Panc1 (cell line): ENCODE results near the gene PRCD. TPM values are rescaled to one million over a fixed set of nuclear protein-coding genes. Genes with fewer than 3 reads are reported as not detected.

Experiments used
- ATAC-seq: fragments of 200-7000 bp; cut with Tn5 transposase; 2 replicates; pipeline ENCODE4 v1.9.1; 2020; ENCODE audit warnings: mild to moderate bottlenecking, moderate library complexity
- BruUV-seq: library from RNA; stranded (reverse); fragments of 400-500 nt; replicated peaks from 2 replicates; lab custom pipeline; 2021; lab: Mats Ljungman, UMichigan
- CTCF ChIA-PET: fragments of 300-600 bp; sonication (Branson Sonifier 250); formaldehyde crosslinking; loops from one replicate; lab custom pipeline; 2022; ENCODE audit warnings: antibody characterized with exemption; lab: Charles Lee
- POLR2A ChIA-PET: fragments of 300-600 bp; sonication (Branson Sonifier 250); formaldehyde crosslinking; loops from one replicate; lab custom pipeline; 2022; ENCODE audit warnings: antibody characterized with exemption; lab: Charles Lee
- DNase-seq: peaks from one replicate; pipeline ENCODE4 v3.0.0-alpha.2; 2010; ENCODE audit warnings: low read depth, low spot score
- H3K27ac ChIP-seq: 2 replicates; pipeline ENCODE4 v1.5.1; 2011; ENCODE audit warnings: mild to moderate bottlenecking, low read length, inconsistent platforms
- H3K27me3 ChIP-seq: fragments of 200-500 bp; sonication (Bioruptor generic); 2 replicates; pipeline ENCODE4 v1.6.0; 2014; ENCODE audit warnings: low read length, inconsistent platforms; ENCODE audit not compliant: control insufficient read depth, insufficient read depth
- H3K36me3 ChIP-seq: fragments of 200-500 bp; sonication (Bioruptor generic); 2 replicates; pipeline ENCODE4 v1.5.1; 2014; ENCODE audit warnings: inconsistent platforms, mild to moderate bottlenecking, low read length, moderate library complexity; ENCODE audit not compliant: control insufficient read depth, insufficient read depth
- H3K4me1 ChIP-seq: 2 replicates; pipeline ENCODE4 v1.5.1; 2011; ENCODE audit warnings: inconsistent platforms, mild to moderate bottlenecking, low read length, moderate library complexity; ENCODE audit not compliant: control insufficient read depth, insufficient read depth
- H3K4me3 ChIP-seq, 2 experiments: 2 replicates each; pipeline ENCODE4 v1.5.1; 2011 to 2012; ENCODE audit warnings: low read depth in 2 of 2, low read length in 2 of 2, mild to moderate bottlenecking in 2 of 2, inconsistent platforms in 1 of 2, moderate library complexity in 1 of 2
- H3K9me3 ChIP-seq: fragments of 200-500 bp; sonication (Bioruptor generic); 2 replicates; pipeline ENCODE4 v1.5.1; 2014; ENCODE audit warnings: low read depth, mild to moderate bottlenecking, inconsistent platforms, low read length, moderate library complexity; ENCODE audit not compliant: control insufficient read depth, insufficient read depth
- POLR2AphosphoS5 ChIP-seq: IDR thresholded peaks from 2 replicates; pipeline ENCODE4 v1.6.1; 2012; ENCODE audit warnings: mild to moderate bottlenecking, low read depth, low read length, moderate library complexity
- SIN3A ChIP-seq: IDR thresholded peaks from 2 replicates; pipeline ENCODE4 v1.6.1; 2012; ENCODE audit warnings: low read depth, mild to moderate bottlenecking, low read length, moderate library complexity, borderline replicate concordance; ENCODE audit not compliant: insufficient read depth
- TCF7L2 ChIP-seq: IDR thresholded peaks from 2 replicates; pipeline ENCODE4 v1.6.1; 2011; ENCODE audit warnings: mild to moderate bottlenecking, low read depth, low read length, inconsistent platforms
- in situ Hi-C: cut with HindIII; loops from 2 replicates; pipeline ENCODE4 v1.10.0; 2016; ENCODE audit warnings: low sequenced_read_pairs, low pct_unique_long_range_greater_than_20kb
- intact Hi-C: fragments of 100-400 bp; cut with micrococcal nuclease; formaldehyde crosslinking; loops from one replicate; pipeline ENCODE4 v1.10.0; 2022; ENCODE audit not compliant: unreplicated experiment
- total RNA-seq: library from RNA; stranded (reverse); gene quantifications from one replicate; pipeline ENCODE4 v1.2.1, GENCODE V29; 2021; ENCODE audit not compliant: unreplicated experiment
- TF ChIP-seq, protein P1 (sequence below): fragments of 450-650 bp; IDR thresholded peaks from 2 replicates; pipeline ENCODE4 v1.5.1; 2017; ENCODE audit warnings: mild to moderate bottlenecking
- TF ChIP-seq, protein P2 (sequence below), 2 experiments: IDR thresholded peaks; 2 replicates each; pipeline ENCODE4 v1.6.1; 2011 to 2012; ENCODE audit warnings: low read depth in 2 of 2, control low read depth in 1 of 2, low read length in 1 of 2, mild to moderate bottlenecking in 1 of 2, moderate library complexity in 1 of 2; ENCODE audit not compliant: insufficient read depth in 1 of 2

The PRCD gene
- total RNA-seq, 1 experiment from 2014 or later: 0.54 TPM

DNA sequence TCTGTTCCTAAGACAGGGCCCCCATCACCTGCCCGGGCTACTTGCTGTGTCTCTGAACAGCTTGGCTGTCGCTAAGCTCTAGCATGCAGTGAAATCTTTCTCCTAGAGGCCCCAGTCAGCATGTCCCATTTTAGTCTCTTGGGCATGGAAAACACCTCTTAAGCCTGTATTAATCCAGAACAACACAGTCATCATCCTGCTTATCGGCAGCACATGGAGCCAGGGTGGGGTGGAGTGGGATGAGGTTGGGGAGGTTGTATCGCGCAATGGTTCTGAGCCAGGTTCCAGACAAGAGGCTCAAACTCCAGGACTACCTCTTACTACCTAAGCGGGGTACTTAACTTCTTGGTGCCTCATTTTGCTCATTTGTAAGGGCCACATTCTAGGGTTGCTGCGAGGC, 38.0 kb downstream of the PRCD start:
- in situ Hi-C loops (no loop called here), intact Hi-C loops (no loop called here)
- Histone ChIP-seq H3K4me1 (peaks cover 15% of the 10 kb centered on the region), H3K4me3 (no peak overlapping the region), H3K9me3 (no peaks in the 10 kb centered on the region), H3K27me3 (no peaks in the 10 kb centered on the region), H3K36me3 (no peaks in the 10 kb centered on the region), H3K27ac (no peak overlapping the region)
- ATAC-seq (no peak), DNase-seq (no peak)
- TSS peak; percentile 46 for BruUV-seq
- ChIA-PET CTCF (no interaction called here), POLR2A (no interaction called here)
- TF ChIP-seq TCF7L2: no peak
- no peak for TF ChIP-seq SIN3A
- TF ChIP-seq POLR2AphosphoS5: no peak
- TF ChIP-seq, protein P1, sequence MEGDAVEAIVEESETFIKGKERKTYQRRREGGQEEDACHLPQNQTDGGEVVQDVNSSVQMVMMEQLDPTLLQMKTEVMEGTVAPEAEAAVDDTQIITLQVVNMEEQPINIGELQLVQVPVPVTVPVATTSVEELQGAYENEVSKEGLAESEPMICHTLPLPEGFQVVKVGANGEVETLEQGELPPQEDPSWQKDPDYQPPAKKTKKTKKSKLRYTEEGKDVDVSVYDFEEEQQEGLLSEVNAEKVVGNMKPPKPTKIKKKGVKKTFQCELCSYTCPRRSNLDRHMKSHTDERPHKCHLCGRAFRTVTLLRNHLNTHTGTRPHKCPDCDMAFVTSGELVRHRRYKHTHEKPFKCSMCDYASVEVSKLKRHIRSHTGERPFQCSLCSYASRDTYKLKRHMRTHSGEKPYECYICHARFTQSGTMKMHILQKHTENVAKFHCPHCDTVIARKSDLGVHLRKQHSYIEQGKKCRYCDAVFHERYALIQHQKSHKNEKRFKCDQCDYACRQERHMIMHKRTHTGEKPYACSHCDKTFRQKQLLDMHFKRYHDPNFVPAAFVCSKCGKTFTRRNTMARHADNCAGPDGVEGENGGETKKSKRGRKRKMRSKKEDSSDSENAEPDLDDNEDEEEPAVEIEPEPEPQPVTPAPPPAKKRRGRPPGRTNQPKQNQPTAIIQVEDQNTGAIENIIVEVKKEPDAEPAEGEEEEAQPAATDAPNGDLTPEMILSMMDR: no peak
- TF ChIP-seq, protein P2, sequence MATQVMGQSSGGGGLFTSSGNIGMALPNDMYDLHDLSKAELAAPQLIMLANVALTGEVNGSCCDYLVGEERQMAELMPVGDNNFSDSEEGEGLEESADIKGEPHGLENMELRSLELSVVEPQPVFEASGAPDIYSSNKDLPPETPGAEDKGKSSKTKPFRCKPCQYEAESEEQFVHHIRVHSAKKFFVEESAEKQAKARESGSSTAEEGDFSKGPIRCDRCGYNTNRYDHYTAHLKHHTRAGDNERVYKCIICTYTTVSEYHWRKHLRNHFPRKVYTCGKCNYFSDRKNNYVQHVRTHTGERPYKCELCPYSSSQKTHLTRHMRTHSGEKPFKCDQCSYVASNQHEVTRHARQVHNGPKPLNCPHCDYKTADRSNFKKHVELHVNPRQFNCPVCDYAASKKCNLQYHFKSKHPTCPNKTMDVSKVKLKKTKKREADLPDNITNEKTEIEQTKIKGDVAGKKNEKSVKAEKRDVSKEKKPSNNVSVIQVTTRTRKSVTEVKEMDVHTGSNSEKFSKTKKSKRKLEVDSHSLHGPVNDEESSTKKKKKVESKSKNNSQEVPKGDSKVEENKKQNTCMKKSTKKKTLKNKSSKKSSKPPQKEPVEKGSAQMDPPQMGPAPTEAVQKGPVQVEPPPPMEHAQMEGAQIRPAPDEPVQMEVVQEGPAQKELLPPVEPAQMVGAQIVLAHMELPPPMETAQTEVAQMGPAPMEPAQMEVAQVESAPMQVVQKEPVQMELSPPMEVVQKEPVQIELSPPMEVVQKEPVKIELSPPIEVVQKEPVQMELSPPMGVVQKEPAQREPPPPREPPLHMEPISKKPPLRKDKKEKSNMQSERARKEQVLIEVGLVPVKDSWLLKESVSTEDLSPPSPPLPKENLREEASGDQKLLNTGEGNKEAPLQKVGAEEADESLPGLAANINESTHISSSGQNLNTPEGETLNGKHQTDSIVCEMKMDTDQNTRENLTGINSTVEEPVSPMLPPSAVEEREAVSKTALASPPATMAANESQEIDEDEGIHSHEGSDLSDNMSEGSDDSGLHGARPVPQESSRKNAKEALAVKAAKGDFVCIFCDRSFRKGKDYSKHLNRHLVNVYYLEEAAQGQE (IDR thresholded peaks at IDR 0.05; ENCODE audit: insufficient read depth in 1 of 2, low read depth in 2 of 2, low read length in 1 of 2): no peak

DNA sequence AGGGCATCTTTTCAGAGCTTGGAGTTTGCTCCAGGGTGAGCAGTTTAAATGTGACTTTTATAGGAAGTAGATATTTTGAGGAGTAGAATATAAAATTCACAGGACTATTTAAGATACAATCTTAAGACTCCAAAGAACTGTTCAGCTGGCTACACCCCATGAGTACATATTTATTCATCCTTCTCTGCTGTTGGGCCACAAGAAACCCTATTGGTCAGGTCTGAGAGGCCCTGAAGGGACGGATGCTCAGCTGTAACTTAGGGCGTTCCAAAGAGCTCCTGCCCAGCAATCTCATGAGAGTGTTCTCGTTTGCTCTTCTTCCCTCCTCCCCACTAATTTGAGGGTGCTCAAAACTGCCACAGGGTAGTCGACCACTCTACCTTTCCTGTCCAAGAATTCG, 38.5 kb downstream of the PRCD start:
- no peaks in the 10 kb centered on the region for H3K9me3 ChIP-seq
- BruUV-seq: no TSS peak
- in situ Hi-C loops (no loop called here), intact Hi-C loops (no loop called here)
- DNase-seq: no peak
- no peak overlapping the region for H3K4me3 ChIP-seq
- CTCF ChIA-PET: no interaction called here
- no peaks in the 10 kb centered on the region for H3K27me3 ChIP-seq
- TF ChIP-seq TCF7L2 (no peak), POLR2AphosphoS5 (no peak)
- TF ChIP-seq, protein P1: no peak
- POLR2A ChIA-PET: interaction anchor here (0.7 kb wide), 1 partner anchor 23 kb away, joined by 3 read pairs; no protein-coding TSS in a partner anchor
- no peak for ATAC-seq
- H3K27ac ChIP-seq: no peak overlapping the region
- peaks cover 15% of the 10 kb centered on the region for H3K4me1 ChIP-seq
- H3K36me3 ChIP-seq: no peaks in the 10 kb centered on the region
